GM03348 (cell line): ENCODE results near the gene TMC1.

ENCODE experiments used
- DNase-seq: peaks from one replicate; pipeline ENCODE4 v3.0.0; 2012; ENCODE audit warnings: low spot score

Gene TMC1

DNA sequence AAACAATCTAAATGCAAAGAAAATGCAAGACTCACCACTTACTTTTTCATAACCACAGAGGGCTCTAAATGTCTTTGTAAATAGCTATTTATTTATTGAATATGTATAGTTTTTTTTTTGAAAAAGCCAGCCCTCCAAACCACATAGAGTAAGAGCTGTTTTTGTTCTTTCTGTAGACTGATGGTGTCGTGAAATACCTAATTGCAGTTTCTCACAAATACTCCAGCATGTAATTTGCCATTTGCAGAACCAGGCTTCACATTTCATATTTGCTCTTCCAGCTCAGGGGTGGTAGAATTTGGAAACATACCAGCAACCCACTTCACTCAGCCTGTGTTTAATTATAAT lies 159.8 kb downstream of the TMC1 start:
- DNase-seq = no peak

DNA sequence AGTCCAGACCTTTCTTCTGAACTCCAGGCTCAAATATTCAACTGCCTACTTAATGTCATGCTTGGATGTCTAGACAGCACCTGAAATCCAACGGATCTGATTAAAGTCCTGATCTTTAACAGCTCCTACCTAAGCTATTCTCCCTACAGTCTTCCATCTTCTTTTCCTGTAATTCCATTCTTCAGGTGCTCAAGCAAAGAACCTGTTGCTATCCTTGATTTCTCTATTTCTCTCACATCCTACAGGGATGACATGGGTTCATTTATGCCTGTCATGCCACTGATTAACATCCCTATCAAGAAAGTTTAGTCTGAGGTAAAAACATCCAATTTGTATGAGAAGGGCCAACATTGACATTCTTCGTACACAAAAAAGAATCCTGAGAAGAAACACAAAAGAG lies 163.2 kb downstream of the TMC1 start:
- no peak for DNase-seq

DNA sequence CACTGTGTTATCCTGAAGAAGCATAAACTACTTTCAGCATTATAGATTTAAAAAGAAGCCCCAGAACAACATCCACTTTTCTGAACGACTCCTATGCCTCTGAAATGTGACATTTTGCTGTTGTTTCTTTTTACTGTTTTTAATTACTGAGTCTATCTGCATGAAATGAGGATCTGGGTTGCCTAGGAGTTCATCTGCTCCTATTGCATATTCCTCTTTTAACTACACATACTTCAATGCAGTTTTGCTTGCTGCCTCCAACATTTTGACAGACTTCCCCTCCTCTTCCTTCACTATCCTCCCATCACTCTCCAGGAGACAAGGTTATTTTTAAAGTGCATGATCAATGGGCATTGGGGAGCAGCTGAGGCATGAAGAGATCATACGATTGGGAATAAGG lies 164.5 kb downstream of the TMC1 start:
- DNase-seq = no peak

DNA sequence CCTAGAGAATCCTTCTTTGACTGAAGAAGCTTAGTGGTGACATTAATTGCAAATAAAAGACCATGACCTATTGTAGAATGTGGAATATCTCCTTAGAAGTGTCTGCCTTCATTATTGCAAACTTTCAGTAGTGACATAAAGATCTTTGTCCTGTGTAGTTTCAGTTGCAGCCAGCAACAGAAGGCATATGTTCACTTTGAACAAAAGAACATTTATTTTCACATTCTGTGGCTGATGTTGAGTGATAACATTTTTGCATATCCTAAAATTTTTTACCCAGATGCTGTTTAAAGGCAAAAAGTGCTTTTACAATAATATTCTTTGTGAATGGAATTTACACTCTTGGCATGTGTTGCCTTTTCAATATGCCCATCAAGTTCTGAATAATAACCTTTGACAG lies 165.9 kb downstream of the TMC1 start:
- no peak for DNase-seq

DNA sequence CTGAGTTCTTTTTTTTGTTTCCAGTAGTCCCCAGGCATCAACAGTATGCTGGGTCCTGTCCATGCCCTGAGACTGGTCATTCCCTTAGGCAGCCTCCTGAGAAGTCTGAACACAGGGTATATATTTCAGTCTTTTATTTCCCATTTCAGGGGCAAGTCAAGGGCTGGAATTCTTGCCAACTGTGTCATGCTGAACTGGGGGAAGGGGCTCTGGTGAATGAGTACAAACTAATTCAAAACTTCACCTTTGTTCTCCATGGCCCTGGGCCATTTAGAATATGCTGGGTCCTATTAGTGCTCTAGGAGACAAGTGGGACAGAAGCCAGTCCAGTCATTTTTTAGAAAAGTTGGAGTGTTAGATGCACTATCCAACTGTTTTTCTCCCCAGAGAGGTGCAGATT lies 170.3 kb downstream of the TMC1 start:
- no peak for DNase-seq

DNA sequence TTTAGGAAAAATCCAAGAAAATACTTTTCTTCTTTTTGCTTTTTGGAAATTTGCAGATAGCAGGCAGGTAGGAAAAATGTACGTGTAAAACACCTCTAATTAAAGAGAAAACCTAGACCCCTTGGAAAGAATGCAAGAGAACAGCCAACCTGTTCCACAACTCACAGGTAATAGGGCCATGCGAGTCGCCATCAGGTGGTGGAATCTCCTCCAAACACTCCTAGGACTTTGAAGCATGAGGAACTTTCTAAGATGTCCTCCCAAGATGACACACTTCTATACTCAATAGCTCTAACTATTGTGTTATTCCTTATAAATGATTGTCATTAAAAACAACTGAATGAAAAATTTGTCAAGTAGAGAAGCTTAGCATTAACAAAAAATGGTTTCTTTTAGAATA lies 174.0 kb downstream of the TMC1 start:
- DNase-seq = no peak

DNA sequence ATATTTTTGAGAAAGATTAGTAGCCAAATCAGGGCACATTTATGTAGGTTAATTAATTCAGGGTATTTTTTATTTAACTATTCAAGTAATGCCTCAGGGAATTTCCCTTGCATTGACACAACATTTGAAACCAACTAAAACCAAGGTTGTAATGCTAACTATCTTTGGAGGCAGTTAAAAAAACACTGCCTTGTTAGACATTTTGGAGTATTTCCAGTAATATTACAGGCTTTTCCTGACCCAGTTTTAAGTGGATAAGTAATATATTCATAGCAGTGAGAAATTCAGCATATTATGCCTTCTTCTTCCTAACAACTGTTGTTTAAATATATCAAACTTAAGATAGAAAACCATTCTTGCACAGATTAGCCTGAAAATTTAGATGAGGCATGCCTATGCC lies 175.1 kb downstream of the TMC1 start:
- no peak for DNase-seq

DNA sequence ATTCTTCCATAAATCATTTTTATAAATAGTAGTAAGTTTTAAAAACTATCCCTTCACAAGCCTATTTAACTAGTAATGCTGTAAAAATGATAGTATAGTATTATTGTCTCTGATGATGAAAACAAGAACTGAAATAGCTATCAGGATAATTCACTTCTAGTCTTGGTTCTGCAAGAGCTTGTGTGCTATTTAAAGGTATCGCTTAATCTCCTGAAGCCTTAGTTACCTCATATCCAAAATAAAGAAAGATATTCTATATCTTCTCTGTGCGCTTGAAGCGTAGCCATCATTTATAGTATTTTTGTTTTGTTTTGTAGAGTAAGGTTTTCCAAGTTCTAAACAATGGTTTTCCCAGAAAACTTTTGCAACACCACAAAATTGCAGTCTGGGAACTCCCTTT lies 180.1 kb downstream of the TMC1 start:
- DNase-seq = no peak

DNA sequence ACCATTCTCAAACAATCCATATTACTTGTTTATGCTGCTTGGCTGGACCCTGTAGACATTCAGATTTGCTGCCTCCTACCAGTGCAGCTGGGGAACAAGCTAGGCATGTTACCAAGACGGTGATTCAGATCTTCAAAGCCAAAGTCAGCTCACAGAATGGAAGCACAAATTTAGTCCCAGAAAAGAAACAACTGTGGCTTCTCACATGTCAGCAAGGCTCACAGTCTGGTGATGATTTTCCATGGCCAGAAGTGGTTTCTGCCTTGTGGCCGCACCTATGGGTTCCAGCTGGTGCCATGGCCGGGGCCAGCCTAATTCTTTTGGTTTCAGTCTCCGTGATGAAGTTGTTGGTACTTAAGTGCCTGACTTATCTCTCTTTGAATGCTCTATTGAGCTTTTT lies 182.2 kb downstream of the TMC1 start:
- peak; percentile 40 for DNase-seq

DNA sequence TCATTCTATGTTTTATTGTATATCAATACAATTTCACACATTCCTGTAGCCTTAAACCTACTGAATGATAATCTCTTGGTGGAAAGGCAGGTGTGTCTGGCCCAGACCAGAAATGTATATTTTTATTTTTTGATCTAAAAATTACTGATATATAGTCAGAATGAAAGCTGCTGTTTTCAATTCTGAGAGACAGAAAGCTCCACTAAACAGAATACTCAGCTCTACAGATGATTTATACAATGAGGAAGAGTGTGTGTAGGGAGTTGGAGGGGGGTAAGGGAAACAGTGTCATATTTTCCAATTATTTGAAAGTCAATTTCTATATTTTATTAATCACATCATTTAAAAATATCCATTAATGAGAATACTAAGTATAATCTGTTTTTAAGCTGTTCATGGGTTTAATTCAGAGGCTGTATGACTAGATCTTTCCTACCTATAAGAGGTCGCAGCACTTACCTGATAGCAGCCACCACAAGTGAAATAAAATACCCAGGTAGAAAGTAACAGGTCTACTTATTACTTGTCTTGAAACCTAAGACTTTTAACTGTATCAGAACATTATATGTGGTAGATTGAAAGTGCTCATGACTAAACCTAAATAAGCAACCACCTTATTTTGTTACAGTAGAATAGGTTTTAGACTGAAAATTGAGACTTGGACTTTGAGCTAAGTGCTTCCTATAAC lies 183.4 kb downstream of the TMC1 start:
- no peak for DNase-seq

DNA sequence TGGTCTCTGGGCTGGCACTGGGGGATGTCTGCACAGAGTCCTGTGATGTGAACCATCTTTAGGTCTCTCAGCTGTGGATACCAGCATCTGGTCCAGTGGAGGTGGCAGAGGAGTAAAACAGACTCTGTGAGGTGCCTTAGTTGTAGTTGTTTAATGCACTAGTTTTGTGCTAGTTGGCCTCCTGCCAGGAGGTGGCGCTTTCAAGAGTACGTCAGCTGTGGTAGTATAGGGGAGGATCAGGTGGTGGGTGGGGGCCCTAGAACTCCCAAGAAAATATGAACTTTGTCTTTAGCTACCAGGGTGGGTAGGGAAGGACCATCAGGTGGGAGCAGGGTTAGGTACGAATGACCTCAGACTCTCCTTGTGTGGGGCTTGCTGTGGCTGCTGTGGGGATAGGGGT lies 197.1 kb downstream of the TMC1 start:
- DNase-seq = no peak

DNA sequence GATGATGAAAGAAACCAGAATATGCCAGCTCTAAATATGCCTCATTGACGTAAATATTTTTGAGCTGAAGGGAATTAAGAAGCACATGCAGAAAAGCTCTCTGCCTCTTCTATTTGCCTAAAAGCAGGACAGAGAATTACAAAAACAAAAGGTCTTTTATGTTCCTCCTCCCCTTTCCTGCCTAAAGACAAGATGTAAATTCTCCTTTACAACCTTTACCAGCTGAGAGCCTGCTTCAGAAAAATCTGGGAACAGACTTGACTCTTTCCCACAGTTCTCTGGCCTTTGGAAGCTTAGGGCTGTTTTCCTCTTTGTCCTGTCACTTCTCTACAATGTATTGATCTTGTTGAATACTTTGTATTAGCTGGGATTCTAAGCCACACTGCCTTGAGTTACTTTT lies 199.7 kb downstream of the TMC1 start:
- no peak for DNase-seq

DNA sequence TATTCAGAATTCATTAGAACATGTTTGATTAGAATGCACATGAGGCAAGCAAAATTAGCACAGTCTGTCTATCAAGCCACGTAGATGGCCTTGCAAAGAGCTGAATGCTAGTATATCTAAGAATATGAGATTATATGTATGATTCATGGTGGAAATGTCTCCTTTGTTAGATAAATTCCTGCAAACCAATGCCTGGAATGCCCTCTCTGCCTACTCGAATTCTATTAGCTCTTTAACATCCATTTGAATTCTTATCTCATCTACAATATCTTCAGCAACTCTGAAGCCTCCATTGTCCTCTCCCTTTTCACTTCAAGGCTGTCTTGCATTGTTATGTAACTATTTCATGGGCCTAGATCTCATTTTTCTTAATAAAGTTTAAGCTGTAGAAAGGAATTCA lies 205.5 kb downstream of the TMC1 start:
- DNase-seq = no peak

DNA sequence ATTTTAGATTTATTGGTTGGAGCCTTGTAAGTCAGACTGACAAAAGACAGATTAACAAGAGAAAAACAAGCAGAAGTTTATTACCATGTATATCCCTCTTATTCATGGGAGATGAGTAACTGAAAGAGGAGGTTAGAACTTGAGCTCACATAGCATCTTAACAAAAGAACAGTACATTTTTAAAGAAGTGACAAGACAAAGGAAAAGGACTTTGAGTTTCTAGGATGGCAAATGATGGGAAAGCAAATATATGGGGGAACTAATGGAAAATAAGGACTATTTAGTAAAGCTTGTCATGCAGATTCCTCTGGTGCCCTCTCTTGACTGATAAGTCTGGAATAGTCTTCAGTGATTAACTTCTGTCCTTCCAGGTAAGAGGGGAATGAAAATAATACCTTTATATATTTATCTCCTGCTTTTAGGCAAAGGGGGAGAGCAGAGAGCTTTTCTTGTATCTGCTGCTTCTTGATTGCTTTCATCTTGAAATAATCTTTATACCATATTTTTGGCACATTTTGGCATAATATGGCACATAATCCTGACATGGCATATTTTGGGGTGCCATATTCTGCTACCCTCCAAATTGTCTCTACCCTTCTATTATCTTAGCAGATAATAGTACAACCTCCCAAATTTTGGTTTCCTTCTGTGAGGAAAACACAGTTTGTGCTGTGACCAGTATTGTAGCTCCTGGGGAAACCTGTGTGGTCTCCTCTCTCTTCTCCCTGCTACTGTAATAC lies 206.8 kb downstream of the TMC1 start:
- no peak for DNase-seq

DNA sequence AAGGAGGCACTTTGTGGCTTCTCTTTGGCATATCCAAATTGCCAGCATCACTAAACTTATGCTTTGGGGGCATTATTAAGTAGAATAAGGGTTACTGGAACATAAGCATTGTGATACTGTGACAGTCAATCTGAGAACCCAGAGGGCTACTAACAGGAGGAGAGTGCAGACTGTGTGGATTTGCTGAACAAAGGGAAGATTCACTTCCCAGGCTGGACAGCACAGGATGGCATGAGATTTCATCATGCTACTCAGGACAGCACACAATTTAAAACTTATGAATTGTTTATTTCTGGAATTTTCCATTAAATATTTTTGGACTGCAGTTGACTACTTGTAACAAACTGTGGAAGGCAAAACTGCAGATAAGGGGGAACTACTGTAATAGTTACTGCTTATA lies 212.5 kb downstream of the TMC1 start:
- peak; percentile 11 for DNase-seq

DNA sequence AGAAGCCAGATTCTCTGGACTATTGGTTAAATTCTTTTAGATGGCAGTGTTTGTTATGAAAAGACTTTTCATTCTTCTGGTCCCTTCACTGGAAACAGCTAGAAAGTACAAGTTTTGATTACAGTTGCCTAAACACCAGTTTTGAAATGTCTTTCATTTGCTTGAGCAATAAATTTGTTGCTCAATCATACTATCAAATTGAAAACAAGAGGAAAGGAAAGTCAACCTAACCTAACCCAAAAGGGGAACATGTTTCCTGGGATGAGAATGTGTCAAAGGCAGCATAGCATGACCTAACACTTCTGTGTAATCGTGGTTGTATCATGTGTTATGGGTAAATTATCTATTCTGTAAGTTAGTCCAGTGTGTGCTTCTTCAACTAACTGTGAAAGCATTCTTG lies 213.2 kb downstream of the TMC1 start:
- no peak for DNase-seq

DNA sequence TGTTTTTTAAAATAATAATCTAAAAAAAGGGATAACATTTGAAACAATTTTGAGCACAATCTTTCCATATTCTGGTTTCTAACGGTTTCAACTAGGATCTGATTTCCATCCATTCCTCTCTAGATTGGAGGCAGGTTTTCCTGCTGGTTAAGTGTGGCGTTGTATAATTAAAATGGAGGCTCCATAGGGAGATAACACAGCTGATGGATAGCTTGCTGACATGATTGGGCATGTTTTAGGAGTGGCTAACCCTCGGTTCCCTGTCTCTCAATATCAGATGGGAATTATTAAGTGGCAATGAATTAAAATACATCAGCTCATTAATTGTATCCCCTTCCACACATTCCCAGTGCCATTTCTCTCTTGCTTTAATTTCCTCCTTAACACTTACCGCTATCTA lies 222.4 kb downstream of the TMC1 start:
- DNase-seq = no peak

DNA sequence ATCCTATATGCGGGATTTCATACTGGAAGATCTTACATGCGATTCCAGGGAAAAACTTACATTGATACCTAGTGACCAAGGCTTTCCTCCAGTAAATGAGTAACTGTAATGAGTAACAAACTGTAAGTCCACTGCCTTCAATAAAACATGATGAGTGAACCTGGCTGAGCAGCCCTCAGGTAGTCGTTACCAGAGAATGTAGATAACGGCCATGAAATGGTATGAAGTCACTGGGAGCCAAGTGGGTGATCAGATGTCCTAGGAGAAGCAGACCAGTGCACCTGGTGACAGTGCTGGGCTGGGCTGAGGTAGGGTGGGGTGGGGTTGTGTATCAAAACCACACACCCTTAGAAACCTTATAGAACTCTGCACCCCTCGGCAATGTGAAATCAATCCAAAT lies 227.9 kb downstream of the TMC1 start:
- no peak for DNase-seq

DNA sequence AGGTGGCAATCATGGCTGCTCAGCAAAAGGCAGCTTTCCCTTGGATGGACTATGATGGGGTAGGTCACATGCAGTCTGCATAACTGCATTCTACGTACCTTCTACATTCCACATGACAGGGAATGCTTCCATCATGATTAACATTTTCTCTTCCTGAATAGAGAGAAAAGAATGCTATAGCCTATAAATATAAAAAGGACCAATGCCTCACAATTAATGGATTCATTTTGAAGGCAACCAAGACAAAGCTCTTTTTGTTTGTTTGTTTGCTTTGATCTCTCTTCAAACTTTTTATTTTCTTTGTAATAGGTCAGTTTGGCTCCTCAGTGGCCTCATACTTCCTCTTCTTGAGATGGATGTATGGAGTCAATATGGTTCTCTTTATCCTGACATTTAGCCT lies 230.1 kb downstream of the TMC1 start:
- no peak for DNase-seq

DNA sequence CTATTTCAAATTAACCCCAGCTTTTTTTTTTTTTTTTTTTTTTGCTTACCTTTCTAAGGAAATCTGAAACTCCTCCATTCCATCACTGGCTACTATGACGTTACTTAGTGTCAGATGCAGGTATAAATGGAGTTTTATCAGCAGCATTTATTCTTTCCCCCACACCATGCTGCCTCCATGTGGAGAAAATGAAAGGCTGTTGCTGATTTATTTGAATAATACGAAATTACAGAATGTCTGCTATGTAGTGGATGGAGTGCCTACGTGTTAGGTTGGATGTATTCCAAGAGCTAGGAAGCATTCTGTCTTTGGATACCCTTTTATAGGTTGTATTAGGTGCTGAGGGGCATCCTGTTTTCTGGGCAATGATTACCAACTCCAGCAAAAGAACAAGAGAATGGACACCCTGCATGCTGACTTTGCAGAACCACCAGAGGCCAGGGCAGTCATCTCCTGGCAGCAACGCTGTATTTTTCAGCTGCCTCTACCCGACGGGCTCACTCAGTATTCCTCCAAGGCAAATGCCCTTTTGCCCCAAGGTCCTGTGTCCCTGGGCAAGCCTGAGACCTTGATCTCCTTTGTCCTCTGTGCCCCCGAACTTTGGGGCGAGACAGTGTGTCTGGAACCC lies 232.0 kb downstream of the TMC1 start:
- DNase-seq = peak; percentile 47

DNA sequence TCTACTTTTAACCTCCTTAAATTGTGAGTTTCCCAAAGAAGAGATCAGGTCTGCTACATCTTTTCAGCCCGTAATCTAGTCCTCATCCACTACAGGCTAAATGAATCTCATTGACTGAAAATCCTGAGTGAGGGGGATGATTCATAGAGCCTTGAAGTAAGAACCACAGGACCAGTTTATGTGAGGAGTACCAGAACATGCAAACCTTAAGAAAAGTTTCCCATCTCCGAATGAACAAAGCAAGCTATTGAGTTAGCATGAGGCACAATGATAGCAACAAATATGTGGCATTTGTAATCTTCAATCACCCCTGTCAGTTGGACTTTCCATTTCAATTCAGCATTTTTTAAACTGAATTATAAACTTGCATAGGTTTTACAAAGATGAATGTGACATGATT lies 234.4 kb downstream of the TMC1 start:
- DNase-seq = no peak

DNA sequence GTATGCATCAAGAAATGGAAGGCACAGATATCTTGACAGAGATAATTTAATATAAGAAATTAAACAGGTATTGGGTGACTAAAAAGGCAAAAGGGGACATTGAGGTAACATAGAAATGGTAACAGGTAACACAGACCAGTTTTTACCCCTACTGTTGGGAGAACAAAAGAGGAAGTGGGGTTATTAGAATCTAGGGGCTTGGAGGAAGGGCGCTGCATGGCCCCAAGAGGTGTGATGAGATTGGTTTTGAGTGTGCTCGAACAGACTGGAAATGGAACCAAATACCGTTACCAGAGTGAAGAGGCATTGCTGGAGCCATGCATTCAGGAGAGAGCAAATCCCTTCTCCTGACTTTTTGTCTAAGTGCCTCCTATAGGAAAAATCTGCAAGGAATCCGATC lies 237.5 kb downstream of the TMC1 start:
- DNase-seq = no peak

DNA sequence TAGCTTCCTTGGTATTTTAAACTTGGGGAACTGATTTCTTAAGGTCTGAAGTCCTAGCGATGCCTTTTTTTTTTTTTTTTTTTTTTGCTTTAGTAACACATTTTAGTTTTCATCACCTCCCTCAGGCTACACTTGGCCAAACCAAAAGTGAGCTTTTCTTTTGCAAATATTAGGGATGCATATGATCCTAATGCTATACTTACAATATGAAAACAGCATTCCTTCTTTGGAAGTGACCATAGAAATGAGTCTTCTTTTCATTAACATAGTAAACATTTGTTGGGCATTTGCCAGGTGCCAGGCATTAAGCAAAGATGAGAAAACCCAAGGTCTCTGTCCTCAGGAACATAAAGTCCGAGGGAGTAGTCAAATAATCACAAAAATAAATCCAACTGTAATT lies 241.6 kb downstream of the TMC1 start:
- DNase-seq = no peak

DNA sequence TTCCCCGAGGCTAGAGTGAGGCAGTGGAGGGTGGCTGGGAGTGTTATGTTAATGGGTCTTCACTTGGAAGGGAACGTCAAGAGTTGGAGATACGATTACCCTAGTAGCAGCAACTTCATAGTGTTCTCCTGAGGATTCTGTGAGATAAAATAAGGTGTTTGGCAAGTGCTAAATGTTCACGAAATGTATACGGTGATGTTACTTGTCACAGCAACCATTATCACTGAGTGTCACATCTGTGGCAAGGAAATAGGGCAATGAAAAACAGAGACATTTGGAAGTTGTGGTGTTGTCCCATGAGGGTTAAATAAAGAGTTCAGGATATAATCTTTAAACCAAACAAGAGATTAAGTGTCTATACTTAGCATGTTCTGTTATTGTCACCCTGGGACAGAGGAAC lies 248.1 kb downstream of the TMC1 start:
- no peak for DNase-seq
